ENCODE results near the gene NDUFA7.
"Not testable (repeated sequence)": the region's sequence is repeated elsewhere in the genome, so short reads cannot be mapped to it uniquely, and the experiment has no call there.

NDUFA7 gene

DNA sequence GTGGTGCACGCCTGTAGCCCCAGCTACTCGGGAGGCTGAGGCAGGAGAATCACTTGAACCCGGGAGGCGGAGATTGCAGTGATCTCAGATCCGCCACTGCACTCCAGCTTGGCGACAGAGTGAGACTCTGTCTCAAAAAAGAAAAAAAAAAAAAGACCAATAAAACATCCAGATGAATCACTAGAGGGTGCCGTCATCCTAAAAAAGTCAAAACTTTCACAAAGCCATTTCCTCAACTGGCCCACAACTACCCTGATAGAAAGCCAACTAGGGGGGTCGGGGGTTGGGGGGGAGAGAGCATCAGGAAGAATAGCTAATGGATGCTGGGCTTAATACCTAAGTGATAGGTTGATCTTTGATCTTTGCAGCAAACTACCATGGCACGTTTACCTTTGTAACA lies 2.3 kb downstream of the NDUFA7 start:
- not testable (repeated sequence) for DNase-seq

DNA sequence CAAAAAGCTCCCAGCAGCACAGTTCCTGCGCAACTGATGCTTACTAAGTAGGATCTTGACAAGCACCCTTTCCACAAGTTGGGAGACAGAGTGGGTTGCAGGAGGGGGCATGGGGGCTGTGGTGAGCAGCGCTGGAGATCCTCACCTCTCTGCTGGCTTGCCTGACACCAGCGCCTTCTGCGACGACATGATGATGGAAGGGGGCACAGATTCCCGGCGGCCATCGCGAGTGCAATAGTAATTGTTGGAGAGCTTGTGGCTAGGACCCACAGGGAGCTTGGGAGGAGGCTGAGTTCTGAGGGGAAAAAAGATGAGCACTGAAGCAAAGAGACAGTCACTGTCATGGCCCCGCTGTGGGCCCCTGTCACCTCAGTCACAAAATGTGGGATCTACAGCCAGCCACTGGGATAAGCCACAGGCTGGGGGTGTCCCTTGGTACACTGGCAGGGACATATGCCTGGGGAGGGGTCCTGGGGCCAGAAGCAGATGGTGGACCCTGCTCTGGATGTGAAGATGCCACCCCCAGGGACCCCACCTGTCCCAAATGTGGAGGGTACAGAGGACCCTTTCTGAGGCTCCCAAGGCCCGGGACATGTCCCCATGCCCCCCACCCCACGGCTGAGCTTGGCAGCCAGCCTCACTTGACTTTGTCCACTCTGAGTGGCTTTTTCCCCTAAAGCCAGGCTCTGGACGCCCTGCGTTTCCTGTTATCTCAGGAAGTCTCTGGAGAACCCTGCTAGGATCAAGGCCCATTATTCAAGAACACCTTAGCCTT lies 4.6 kb downstream of the NDUFA7 start:
- no peak for DNase-seq

DNA sequence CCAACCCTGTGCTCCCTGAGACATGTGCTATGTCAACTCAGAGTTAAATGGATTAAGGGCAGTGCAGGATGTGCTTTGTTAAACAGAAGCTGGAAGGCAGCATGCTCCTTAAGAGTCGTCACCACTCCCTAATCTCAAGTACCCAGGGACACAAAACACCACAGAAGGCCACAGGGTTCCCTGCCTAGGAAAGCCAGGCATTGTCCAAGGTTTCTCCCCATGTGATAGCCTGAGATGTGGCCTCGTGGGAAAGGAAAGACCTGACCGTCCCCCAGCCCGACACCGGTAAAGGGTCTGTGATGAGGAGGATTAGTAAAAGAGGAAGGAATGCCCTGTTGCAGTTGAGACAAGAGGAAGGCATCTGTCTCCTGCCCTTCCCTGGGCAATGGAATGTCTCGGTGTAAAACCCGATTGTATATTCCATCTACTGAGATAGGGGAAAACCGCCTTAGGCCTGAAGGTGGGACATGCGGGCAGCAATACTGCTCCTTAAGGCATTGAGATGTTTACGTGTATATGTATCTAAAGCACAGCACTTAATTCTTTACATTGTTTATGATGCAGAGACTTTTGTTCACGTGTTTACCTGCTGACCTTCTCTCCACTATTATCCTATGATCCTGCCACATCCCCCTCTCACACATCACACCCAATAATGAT lies 6.1 kb downstream of the NDUFA7 start:
- not testable (repeated sequence) for DNase-seq

DNA sequence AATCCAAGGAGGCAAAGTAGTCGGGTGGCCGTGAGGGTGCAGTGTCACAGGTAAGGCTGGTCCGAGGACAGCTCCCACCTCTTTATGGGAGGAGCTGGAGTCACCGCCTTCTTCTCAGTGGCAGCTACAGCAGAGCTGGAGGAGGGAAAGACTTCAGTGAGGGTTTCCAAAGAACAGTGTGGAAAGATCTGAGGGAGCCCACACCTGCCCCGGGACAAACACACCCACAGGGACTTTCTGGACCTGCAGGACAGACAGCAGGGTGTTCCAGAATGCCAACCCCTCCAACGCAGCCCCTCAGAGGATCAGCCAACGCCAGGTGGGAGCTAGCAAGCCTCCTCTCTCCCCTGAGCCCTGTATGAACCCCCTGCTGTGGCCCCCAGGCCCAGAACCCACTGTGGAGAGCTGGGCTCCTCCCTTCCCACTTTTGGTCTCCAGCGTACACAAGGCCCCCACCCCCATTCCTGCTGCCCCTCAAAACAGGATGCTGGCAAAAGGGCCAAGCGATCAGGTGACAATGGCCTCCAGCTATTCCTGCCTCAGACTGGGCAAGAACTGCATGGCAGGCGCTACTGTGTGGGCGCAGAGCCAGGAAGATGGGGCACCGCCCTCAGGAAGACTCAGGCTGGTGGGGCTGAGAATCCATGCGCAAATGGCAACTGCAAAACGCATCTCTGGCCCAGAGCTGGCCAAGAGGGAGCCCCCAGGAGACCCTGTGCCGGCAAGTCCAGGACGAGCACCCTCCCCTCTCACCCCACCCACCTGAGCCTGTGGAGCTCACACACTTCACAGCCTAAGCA lies 9.5 kb downstream of the NDUFA7 start:
- no peak for DNase-seq

DNA sequence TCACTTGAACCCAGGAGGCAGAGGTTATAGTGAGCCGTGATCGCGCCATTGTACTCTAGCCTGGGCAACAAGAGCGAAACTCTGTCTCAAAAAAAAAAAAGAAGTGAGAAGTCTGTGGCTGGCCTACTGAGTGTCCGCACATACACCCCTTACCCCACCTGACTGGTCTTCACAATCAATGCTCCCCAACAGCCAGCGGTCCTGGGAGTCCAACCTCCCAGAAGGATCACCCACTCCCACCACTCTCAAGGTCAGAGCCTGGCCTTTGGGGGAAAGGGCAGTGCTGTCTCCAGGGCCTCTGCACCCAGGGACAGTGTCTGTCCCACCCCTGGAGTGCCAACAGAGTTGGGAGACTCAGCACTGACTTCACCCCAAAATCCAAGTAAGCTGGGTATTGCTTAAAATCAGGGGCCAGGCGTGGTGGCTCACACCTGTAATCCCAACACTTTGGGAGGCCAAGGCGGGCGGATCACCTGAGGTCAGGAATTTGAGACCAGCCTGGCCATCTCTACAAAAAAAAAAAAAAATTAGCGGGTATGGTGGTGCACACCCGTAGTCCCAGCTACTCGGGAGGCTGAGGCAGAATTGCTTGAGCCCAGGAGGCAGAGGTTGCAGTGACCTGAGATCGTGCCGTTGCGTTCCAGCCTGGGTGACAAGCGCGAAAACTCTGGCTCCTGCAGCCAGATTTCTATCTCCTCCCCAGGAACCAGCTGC lies 10.7 kb downstream of the NDUFA7 start:
- no peak for DNase-seq

DNA sequence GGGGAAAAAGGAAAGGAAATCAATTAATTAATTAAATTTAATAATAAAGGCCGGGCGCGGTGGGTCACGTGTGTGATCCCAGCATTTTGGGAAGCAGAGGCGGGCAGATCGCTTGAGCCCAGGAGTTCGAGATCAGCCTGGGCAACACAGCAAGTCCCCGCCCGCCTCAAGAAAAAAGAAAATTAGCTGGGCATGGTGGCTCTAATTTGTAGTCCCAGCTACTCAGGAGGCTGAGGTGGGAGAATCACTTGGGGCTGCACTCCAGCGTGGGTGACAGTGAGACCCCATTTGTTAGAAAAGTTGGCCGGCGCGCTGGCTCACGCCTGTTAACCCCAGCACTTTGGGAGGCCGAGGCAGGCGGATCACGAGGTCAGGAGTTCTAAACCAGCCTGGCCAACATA lies 12.3 kb downstream of the NDUFA7 start:
- DNase-seq, result no peak

DNA sequence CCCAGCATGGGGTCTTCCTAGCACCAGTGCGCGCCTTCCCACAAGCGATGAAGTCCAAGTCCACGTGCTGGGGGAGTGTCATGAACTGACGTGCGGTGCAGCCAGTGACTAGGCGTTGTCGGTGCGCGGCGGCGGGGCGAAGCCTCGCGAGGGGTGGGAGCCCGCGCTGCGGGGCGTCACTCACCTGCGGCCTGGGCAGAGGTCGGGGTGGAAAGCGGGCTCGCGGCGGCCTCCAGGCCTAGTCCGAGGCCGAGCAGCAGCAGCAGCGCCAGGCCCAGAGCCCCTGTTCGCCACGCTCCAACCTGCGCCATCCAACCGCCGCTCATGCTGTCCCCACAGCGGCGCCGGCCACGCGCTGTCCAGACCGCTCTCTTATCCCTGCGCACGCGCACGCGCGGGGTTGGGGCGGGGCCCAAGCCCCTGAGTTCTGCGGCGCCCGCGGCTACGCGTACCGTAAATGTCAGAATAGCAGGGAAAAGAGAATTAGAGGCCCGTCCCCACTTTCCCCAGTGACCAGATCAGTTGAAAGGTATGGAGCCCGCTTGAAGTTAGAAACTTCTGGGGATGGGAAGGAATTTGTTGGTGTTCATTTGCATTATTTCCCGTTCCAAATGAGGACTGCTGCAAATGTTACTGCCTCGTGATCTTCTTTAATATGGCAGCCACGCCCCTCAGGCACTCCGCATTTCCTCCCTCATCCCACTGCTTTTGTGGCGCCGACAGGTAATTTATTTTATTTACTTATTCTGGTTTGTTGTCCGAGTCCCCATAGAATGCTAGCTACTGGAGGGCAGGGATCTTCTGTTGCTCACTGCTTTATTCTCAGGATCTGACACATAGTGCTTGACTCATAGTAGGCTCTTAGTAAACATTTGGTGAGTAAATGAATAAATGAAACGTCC lies 13.0 kb downstream of the NDUFA7 start, which contains the start of gene CD320:
Gene CD320 (minus strand): TSS at position 394 of the 902 bp plus-strand sequence. CDS start 68 bp downstream, at position 326.
- peak; percentile 86 for DNase-seq

DNA sequence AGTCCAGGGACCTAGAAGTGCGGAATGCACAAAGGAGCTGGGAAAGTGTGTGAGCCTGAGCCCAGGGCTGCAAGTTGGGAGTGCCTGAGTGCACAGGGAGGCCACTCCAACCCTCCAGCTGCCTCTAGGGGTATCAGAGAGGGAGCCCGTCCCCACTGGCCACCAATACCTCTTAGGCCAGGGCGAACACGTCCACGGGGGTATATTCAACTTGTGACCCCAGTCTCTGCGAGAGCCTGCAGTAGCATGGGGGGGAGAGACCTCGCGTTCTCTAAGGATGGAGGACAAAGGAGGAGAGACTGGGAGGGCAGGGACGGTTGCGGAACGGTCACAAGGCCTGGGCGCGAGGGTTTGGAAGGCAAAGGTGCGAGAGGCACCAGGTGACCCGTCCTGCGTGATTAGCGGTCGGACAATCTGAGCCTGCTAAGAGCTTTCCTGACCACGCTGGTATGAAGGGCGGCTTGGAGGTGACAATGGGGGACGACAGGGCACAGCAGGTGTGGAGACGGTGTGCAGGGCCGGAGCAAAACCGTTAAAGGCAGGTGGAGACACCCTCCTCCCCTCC lies 13.7 kb downstream of the NDUFA7 start:
- no peak for DNase-seq

DNA sequence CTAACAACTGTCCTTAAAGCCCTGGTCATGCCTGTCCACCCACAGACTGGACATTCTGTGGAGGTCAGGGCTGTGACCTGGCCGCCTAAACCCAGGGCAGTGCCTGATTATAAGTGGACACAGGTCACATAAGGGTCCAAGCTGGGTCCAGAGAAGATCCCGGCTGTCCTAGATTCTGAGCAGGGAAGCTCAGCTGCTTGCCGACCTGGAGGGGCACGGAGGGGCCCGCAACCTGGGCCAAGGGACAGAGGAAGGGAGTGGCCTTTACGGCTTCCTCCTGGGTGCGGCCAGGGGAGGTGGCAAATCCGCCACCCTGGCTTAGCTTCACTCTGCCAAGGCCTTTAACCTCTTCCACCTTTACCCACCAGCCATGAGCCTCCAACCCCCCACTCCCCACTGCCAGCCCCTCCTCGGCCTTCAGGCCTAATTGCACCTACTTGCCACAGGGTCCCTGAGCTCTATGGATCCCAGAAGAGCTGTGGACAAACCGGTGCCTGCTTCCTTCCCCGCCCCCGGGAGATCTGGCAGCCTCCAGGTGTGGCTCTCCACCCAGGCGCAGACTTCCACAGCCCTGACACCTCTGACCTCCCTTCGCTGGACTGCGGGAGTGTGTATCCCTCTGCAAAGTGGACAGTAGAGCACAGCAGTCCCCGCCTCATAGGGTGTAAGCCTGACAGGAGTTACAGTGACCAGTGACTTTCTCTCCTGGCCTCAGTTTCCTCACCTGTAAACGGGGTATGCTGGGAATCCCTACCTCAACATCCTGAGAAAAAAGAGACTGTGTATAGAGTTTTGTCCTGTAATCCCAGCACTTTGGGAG lies 14.7 kb downstream of the NDUFA7 start:
- DNase-seq, result no peak

DNA sequence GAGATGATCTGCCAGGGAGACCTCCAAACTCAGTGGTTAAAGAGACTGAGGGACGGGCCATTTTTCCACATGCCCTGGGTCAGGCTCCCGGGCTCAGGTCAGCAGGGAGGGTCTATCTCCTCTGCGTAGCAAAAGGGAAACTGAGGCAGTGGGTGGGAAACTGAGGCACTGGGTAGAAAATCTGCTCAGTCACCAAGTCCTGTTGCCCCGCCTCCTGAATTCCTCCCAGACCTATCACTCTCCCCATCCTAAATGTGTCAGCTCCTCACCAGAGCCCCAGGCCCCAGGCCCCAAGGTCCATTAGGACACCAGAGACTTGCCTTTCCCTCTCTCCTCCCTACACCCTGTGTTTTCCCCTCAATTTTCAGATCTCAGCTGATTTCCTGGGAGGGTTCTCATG lies 15.4 kb downstream of the NDUFA7 start:
- no peak for DNase-seq

DNA sequence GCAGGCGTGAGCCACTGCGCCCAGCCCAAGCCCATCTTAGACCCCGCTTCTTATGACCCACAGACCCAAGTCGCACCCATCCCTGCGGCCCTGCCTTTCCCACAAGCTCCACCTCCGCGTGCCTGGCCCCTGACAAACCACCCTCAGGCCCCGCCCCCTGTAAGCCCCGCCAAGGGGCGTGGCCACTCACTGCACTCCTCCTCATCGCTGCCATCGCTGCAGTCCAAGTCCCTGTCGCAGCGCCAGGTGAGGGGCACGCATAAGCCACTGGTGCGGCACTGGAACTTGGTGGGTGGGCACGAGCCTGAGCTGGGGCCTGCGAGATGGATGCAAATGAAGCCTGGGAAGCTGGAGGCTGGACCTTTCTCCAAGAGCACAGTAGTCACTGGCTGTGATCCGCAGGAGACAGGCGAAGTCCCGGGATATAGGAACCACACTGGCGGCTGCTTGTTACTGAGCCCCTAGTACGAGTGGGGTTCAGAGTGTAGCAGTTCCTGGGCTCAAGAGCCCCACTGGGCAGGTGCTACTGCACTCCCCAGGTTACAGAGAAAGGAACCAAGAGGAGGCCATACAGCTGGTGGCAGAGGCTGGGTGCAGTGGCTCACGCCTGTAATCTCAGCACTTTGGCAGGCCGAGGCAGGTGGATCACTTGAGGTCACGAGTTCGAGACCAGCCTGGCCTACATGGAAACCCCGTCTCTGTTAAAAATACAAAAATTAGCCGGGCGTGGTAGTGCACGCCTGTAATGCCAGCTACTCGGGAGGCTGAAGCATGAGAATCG lies 16.1 kb downstream of the NDUFA7 start:
- DNase-seq, result no peak

DNA sequence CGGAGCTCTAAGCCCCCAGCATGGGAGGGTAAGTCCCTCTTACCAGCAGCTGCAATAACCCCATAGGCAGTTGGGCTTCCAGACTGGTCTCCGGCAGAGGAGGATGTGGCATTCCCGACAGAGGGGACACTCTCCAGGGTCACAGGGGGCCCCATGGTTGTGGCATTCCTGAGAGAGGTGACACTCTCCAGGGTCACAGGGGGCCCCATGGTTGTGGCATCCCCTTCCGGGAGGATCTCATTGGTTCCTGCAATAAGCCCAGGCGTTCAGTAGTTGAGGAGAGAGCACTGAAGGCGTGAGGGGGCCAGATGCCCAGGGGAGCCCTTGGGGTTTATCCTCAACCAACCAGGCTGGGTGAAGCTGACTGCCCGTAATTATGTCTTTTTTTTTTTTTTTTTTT lies 18.4 kb downstream of the NDUFA7 start:
- no peak for DNase-seq

DNA sequence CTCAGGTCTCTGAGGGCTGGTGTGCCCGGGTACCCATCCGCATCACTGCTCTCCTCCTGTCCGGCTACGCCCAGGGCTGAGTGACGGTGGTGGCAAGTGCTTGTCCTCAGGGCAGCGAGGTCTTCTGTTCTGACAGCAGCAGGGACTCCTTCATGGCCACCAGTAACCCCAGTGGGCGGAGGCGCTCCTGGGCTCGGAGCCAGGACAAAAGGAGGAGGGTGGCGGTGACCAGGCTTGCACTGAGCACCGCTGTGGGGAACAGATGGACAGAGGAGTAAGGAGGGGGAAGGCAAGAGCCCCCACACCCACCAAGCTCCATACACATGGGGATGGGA lies 18.9 kb downstream of the NDUFA7 start:
- DNase-seq, result no peak

DNA sequence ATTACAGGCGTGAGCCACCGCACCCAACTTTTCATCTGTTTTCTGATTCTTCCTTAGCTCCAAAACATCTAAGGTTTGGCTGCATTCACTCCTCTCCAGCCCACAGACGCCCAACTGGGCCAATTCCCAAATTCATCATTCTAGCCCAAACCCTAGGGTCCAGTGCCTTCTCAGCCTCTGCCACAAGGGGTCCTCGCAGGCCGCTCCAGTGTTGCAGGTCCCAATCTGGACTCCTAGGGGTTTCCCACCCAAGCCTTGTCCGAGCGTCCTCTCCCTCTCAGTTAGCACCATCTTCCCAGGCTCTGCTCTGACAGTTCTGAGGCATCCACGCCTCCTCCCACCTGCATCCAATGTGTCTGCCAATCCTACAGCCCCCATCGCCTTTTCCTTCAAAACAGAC lies 29.8 kb downstream of the NDUFA7 start:
- not testable (repeated sequence) for DNase-seq

DNA sequence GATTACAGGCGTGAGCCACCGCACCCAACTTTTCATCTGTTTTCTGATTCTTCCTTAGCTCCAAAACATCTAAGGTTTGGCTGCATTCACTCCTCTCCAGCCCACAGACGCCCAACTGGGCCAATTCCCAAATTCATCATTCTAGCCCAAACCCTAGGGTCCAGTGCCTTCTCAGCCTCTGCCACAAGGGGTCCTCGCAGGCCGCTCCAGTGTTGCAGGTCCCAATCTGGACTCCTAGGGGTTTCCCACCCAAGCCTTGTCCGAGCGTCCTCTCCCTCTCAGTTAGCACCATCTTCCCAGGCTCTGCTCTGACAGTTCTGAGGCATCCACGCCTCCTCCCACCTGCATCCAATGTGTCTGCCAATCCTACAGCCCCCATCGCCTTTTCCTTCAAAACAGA lies 44.7 kb downstream of the NDUFA7 start:
- not testable (repeated sequence) for DNase-seq

DNA sequence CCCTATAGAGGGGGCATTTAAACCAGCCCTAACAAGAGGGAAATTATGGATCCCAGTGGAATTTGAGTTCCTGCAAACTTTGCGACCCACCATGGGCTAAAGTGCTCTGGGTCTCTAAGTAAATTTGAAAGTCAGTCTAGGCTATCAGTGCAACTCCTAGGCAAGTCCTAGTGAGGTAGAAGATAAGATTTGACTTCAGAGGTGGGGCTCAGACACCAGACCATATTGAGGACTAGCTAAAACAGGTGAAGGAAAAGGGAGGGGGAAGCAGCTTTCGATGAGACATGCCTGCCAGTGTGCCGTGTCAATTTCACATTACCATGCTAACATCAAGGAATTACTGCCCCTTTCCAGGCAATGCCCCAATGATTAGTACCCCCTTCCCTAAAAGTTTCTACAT lies 51.5 kb downstream of the NDUFA7 start:
- no peak for DNase-seq

DNA sequence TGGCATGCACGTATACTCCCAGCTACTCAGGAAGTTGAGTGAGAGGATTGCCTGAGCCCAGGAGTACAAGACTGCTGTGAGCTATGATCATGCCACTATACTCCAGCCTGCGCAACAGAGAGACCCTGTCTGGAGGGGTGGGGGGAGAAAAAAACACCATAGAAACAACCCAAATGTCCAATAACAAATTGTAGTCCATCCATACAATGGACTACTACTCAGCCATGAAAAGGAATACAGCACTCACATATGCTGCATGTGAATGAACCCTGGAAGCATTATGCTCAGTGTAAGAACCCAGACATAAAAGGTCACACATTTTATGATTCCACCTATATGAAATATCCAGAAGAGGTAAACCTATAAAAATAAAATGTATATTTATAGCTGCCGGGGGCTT lies 55.3 kb downstream of the NDUFA7 start:
- DNase-seq, result no peak

DNA sequence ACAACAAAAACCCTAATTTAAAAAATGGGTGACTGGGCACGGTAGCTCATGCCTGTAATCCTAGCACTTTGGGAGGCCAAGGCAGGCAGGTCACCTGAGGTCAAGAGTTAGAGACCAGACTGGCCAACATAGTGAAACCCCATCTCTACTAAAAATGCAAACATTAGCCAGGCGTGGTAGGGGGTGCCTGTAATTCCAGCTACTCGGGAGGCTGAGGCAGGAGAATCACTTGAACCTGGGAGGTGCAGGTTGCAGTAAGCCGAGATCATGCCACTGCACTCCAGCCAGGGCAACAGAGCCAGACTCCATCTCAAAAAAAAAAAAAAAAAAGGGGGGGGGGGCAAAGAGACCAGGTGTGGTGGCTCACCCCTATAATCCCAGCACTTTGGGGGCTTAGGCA lies 56.9 kb downstream of the NDUFA7 start:
- DNase-seq, result not testable (repeated sequence)

DNA sequence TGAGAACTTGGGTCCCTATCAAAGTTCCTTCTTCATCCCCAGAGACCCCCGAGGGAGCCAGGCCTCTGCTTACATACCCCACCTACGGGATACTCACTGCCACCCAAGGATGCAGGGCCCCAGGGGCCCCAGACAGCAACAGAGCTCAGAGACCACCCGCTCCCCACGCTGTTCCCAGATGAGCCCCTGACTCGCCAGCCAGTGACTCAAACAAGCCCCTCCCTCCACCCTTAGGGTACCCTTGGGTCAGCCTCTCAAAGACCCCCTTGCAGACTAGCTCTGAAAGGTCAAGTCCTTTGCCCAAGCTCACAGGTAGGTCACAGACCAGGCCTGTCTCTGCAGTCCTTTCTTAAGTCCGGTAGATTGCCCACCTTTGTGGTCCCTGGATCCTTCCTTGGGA lies 58.7 kb downstream of the NDUFA7 start:
- DNase-seq, result no peak

DNA sequence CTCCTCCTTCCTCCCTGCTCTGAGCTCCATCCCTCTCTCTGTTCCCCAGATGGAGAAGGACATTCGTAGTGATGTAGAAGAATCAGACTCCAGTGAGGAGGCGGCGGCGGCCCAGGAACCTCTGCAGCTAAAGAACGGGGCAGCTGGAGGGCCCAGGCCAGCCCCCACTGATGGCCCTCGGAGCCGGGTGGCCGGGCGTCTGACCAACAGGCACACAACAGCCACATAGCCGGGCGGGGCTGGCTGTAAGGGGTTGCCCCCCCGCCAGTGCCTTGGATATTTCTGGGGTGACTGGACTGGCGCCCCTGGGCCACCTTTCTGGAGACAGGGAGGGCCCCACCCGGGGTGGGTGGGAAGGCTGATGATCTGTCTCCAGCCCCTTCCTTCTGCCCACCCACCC lies 59.3 kb downstream of the NDUFA7 start:
- no peak for DNase-seq
